COLO668 (cell line): Measurements from ENCODE around the gene TGM6.

Source experiments
- DNase-seq: peaks from one replicate; lab custom pipeline; 2025; ENCODE audit not compliant: unreplicated experiment; lab: John Stamatoyannopoulos, UW

TGM6 gene

GRCh38 chr20:2480381-2480780 lies 99.7 kb downstream of the TGM6 start:
- no peak for DNase-seq
